ENCODE results near the gene LLGL1.
A peak's percentile ranks its signal among the peaks of the same experiment; 100 is the strongest.

DNA sequence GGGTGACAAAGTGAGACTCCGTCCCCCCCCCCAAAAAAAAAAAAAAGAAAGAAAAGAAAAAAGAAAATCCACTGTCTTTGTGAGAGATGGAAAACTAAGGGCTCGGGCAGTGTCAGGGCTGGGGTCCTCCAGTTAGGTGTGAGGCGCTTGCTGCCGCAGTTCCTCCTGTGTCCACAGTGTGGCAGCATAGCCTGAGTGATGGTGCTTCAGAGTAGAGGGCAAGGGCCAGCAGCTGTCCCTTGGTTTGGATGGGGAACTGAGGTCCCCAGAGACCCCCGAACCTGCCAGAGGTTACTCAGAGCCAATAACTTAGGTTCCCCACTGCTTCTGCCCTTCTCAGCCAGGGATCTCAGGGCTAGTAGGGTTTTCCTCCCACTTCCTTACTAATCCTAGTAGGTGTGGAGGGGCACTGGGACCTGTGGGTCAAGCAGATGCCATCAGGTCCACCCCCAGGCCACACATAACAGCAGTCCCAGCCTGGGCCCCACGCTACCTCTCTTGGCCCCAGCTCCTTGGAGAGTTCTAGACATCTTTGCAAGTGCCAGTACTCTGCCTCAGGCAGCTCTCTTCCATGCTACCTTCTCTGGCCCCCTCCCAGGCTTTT lies 7.9 kb upstream of the LLGL1 start:
- no peak for TF ChIP-seq POLR2A (IDR thresholded peaks at IDR 0.05; ENCODE audit: borderline replicate concordance, extremely low read depth, insufficient read depth, insufficient read length)
- no peak for TF ChIP-seq REST (IDR thresholded peaks at IDR 0.05; ENCODE audit: low read depth)
- no peak for TF ChIP-seq MAX (IDR thresholded peaks at IDR 0.05)
- TF ChIP-seq, protein P1, sequence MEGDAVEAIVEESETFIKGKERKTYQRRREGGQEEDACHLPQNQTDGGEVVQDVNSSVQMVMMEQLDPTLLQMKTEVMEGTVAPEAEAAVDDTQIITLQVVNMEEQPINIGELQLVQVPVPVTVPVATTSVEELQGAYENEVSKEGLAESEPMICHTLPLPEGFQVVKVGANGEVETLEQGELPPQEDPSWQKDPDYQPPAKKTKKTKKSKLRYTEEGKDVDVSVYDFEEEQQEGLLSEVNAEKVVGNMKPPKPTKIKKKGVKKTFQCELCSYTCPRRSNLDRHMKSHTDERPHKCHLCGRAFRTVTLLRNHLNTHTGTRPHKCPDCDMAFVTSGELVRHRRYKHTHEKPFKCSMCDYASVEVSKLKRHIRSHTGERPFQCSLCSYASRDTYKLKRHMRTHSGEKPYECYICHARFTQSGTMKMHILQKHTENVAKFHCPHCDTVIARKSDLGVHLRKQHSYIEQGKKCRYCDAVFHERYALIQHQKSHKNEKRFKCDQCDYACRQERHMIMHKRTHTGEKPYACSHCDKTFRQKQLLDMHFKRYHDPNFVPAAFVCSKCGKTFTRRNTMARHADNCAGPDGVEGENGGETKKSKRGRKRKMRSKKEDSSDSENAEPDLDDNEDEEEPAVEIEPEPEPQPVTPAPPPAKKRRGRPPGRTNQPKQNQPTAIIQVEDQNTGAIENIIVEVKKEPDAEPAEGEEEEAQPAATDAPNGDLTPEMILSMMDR (IDR thresholded peaks at IDR 0.05 in 2 of 3, conservative IDR thresholded peaks at IDR 0.05 in 1 of 3; ENCODE audit: borderline replicate concordance in 1 of 3, insufficient read depth in 1 of 3, low read depth in 2 of 3, low read length in 2 of 3) = peak; percentile 74 to 98 (median 94)
- TF ChIP-seq ELF1 (IDR thresholded peaks at IDR 0.05; ENCODE audit: borderline replicate concordance, low read depth) = no peak
- no peak for TF ChIP-seq SP1 (IDR thresholded peaks at IDR 0.05; ENCODE audit: low read depth)
- no peak for TF ChIP-seq ZFX (IDR thresholded peaks at IDR 0.05)
- no peak for TF ChIP-seq CEBPB (IDR thresholded peaks at IDR 0.05; ENCODE audit: low read depth)
- TF ChIP-seq EZH2 (IDR thresholded peaks at IDR 0.05) = no peak
- TF ChIP-seq, protein P2, sequence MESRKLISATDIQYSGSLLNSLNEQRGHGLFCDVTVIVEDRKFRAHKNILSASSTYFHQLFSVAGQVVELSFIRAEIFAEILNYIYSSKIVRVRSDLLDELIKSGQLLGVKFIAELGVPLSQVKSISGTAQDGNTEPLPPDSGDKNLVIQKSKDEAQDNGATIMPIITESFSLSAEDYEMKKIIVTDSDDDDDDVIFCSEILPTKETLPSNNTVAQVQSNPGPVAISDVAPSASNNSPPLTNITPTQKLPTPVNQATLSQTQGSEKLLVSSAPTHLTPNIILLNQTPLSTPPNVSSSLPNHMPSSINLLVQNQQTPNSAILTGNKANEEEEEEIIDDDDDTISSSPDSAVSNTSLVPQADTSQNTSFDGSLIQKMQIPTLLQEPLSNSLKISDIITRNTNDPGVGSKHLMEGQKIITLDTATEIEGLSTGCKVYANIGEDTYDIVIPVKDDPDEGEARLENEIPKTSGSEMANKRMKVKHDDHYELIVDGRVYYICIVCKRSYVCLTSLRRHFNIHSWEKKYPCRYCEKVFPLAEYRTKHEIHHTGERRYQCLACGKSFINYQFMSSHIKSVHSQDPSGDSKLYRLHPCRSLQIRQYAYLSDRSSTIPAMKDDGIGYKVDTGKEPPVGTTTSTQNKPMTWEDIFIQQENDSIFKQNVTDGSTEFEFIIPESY (IDR thresholded peaks at IDR 0.05; ENCODE audit: extremely low read depth, insufficient replicate concordance, low read length) = no peak
- TF ChIP-seq POLR2AphosphoS5 (IDR thresholded peaks at IDR 0.05; ENCODE audit: low read depth, low read length) = no peak
- TF ChIP-seq EZH2phosphoT487 (IDR thresholded peaks at IDR 0.05; ENCODE audit: borderline replicate concordance) = no peak
